Right renal cortex interstitium (tissue), 3 donors: ENCODE data around the gene IL12RB1. TPM values are rescaled to one million over a fixed set of nuclear protein-coding genes. Genes with fewer than 3 reads are reported as not detected.
"Not testable (repeated sequence)": the region's sequence is repeated elsewhere in the genome, so short reads cannot be mapped to it uniquely, and the experiment has no call there.

Source experiments
- DNase-seq, 3 donors: peaks; one replicate each; pipeline ENCODE4 v3.0.0-alpha.2; 2013; ENCODE audit warnings: low read depth in 3 of 3, low spot score in 2 of 3
- polyA plus RNA-seq, 3 donors: library from polyadenylated mRNA; unstranded; fragments of 120-200 nt; gene quantifications; one replicate each; pipeline ENCODE4 v1.2.1, GENCODE V29; 2013; ENCODE audit not compliant: insufficient read length in 3 of 3

The IL12RB1 gene
- polyA plus RNA-seq, 3 donors: 0.14 to 0.16 (median 0.14) TPM

- no peak for DNase-seq
These were observed 33.0 kb downstream of the IL12RB1 start for GRCh38 chr19:18053576-18054219.

- DNase-seq: no peak
These were observed 34.8 kb downstream of the IL12RB1 start for GRCh38 chr19:18051887-18052286.

DNA sequence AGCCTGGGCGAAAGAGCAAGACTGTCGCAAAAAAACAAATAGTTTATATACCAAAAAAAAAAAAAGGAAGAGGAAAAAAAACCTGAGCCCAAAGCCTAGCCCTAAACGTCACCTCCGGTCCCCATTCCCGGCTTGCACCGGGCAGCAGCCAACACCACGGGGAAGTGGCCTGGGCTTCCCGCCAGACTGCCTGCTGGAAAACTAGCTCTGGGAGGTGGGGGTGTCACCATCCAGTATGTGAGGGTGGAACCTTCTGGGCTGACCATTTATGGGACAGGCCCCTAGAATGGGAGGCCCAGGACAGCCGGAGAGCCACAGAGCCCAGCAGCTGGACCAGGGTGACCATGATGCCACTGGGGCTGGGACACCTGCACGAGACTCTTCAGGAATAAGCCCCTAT, 37.3 kb downstream of the IL12RB1 start:
- DNase-seq: no peak

DNA sequence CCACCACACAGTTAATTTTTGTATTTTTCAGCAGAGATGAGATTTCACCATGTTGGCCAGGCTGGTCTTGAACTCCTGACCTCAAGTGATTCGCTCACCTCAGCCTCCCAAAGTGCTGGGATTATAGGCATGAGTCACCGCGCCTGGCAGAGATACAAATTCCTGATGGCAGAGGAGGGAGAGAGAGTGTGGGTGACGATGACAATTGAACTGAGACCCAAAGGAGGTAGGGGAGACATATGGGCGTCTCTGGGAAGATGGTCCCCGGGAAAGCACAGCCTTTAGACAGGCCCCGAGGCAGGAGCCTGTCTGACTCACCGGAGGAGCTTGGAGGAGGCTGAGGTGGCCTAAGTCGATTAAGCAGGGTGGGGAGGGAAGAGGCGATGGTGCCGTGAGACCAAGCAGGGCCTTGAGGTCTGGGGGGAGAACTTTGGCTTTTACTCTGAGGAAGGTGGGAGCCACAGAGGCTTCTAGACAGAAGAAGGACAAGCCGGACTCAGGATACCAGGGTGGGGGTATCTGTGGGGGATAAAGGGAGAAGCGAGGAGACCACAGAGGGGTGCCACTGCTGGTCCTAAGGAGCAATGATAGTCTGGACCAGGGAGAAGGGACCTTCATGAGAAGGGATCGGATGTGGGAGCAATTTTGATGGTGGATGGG, 40.5 kb downstream of the IL12RB1 start:
- DNase-seq: no peak

- DNase-seq: no peak
These were observed 41.3 kb downstream of the IL12RB1 start for GRCh38 chr19:18045307-18046050.

- no peak for DNase-seq
These were observed 41.9 kb downstream of the IL12RB1 start for GRCh38 chr19:18044825-18045304.

- DNase-seq: no peak
These were observed 43.1 kb downstream of the IL12RB1 start for GRCh38 chr19:18043676-18044075.

GRCh38 chr19:18041054-18041453, 45.7 kb downstream of the IL12RB1 start:
- no peak for DNase-seq

GRCh38 chr19:18032102-18032501, 54.6 kb downstream of the IL12RB1 start:
- not testable (repeated sequence) for DNase-seq

- not testable (repeated sequence) for DNase-seq
These were observed 55.3 kb downstream of the IL12RB1 start for GRCh38 chr19:18031401-18031800.

DNA sequence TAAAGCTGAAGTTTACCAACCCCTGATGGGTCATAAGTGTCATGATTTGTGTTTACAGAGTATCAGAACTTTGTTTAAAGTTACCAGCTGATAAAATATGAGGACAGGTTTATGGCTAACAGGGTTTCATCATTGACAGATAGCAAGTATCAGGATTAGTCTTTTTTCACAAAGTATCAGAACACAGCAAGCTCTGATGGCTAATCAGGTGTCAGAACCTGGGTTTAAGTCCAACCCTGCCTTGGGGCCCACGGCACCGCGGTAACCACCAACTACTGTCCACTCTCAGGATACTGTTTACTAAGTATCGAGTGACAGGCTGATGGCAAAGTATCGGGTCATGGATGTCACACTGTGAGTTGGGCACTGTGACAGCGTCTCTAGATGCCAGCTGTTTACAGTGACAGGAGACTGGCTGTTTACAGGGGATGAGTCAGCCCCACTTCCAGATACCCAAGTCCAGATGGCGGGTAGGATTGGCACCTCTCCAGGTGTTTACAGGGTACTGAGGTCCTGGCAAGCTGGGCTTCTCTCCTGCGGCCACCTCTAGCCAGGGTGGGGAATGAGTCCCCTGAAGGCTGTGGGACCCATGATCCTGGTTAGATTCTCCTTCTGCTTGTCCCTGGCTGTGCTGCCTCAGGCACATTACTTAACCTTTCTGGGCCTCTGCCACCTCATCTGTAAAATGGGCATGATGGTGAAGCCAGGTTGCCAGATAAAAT, 57.0 kb downstream of the IL12RB1 start:
- no peak for DNase-seq

GRCh38 chr19:18027151-18027550, 59.6 kb downstream of the IL12RB1 start:
- no peak for DNase-seq

- DNase-seq: no peak
These were observed 63.0 kb downstream of the IL12RB1 start for GRCh38 chr19:18023622-18024251.

- no peak for DNase-seq
These were observed 65.5 kb downstream of the IL12RB1 start for GRCh38 chr19:18021121-18021755.

DNA sequence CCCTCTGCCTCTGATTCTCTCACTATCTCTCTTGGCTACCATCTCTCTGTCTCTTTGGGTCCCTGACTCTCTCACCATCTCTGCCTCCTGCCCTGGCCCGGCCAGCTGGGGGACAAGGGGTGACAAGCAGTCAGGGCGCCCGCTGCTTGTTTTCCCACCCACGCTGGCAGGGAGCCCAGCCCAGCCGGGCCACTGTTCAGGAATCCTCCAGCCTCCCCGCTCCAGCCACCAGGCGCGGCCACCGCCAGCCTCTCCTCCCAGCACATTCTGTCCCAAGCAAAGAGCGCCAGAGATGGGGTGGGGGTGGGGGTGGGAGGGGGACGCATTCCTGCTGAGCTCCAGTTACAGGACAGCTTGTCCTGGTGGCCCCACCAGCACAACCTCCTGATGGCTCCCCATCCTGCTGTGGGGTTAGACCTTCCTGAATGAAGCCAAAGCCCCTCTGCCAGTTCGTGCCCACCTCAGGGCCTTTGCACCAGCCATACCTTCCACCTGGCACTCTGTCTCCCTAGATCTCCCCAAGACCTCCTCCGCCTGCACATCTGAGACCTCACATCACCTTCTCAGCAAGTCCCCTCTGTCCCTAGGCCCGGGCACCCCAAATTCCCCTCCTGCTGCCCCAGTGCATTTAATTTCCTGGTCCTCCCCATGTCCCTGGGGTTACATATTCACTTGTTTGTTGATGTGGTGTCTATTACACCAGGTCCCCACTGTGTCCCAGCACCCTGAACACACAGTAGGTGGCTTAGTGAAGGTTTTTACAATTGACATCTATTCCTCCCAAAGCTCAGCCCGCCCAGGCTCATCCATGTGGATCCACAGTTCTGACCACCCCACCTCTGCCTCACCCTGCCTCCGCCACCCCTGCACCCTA, 66.3 kb downstream of the IL12RB1 start:
- no peak for DNase-seq

GRCh38 chr19:18017275-18018083, 69.3 kb downstream of the IL12RB1 start:
- DNase-seq: no peak

DNA sequence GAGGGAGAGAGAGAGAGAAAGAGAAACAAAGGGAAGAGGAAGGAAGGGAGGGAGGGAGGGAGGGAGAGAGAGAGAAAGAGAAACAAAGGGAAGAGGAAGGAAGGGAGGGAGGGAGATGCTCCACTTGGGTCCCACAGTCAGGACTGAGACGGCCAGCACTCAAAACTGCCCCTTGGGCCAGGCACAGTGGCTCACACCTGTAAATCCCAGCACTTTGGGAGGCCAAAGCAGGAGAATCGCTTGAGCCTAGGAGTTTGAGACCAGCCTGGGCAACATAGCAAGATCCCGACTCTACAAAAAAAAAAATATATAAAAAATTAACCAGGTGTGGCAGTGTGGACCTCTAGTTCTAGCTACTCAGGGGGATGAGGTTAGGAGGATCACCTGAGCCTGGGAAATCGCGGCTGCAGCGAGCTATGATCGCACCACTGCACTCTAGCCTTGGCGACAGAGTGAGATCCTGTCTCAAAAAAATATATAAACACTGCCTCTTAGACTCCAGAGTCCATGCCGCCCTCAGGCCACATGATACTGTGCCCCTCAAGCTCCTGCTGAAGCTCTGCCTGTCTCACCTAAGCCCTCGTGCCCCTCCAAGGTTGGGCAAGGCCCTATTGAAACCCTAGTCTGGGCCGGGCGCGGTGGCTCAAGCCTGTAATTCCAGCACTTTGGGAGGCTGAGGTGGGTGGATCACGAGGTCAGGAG, 70.4 kb downstream of the IL12RB1 start:
- DNase-seq: no peak

GRCh38 chr19:18014197-18014596, 72.5 kb downstream of the IL12RB1 start:
- no peak for DNase-seq
